HuH-7.5 (cell line): ENCODE measurements around the gene TMEM238.
"Not testable (repeated sequence)": the region's sequence is repeated elsewhere in the genome, so short reads cannot be mapped to it uniquely, and the experiment has no call there.

ENCODE experiments used
- DNase-seq: peaks from one replicate; pipeline ENCODE4 v3.0.0; 2011; ENCODE audit warnings: low spot score

TMEM238 gene, protein sequence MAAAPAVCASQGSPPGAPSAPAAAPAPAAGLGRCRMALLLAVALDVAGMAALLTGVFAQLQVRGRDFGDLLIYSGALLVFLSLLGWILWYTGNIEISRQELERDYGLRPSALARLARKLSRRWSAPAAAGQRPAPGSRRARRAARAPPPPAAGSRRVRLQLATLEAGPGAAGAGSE

DNA sequence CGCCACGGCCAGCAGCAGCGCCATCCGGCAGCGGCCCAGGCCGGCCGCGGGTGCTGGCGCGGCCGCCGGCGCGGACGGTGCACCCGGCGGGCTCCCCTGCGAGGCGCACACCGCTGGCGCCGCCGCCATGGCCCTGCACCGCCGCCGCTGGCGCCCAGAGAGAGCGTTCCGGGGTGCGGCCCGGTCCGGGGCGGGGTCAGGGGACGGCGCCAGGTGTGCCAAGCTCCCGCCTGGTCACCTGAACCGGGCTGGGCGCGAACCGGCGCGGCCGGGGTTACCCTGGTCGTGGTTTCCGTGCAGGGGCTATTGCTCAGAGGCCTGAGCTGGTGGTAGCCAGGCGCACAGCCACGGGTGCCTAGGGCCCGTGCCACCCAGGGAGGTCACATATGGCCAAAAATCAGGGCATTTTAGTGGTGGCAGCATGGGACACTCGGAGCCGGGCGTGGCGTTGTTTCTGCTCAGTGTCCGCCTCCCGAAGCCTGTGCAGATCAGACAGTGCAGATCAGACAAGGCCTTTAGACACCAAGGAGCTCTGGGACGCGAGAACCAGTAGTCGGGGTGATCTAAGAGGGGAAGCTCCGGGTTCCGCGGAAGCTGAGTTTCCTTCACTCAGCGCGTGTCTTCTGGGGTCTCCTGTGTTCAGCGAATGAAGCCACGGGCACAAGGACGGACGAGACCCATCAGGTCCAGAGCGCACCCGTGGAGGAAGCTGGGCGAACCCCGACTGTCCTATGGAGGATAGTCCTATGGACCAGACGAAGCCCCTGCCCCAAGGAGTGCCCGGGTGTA lies at the start of gene TMEM238:
TMEM238 (minus strand) TSS at position 162 of the 789 bp plus-strand sequence; CDS start at position 129, 33 bp downstream.
- no peak for DNase-seq

DNA sequence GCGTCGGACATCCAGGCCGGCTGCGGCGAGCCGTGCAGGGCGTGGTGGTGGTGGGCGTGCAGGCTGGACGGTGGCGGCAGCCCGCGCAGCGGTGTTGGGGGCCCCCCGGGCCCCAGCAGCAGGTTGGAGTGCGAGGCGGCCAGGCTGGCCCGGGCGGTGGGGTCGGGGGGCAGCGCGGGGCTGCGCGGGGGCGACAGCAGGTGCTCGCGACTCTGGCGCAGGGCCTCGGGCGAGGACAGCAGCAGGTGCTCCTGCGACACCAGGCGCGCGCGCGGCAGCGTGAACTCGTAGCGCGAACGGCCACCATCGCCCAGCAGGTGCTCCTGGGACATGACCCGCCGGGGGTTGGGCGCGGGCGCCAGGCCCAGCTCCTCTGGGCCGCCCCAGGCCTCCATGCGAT lies 49.2 kb upstream of the TMEM238 start:
- DNase-seq, result no peak

DNA sequence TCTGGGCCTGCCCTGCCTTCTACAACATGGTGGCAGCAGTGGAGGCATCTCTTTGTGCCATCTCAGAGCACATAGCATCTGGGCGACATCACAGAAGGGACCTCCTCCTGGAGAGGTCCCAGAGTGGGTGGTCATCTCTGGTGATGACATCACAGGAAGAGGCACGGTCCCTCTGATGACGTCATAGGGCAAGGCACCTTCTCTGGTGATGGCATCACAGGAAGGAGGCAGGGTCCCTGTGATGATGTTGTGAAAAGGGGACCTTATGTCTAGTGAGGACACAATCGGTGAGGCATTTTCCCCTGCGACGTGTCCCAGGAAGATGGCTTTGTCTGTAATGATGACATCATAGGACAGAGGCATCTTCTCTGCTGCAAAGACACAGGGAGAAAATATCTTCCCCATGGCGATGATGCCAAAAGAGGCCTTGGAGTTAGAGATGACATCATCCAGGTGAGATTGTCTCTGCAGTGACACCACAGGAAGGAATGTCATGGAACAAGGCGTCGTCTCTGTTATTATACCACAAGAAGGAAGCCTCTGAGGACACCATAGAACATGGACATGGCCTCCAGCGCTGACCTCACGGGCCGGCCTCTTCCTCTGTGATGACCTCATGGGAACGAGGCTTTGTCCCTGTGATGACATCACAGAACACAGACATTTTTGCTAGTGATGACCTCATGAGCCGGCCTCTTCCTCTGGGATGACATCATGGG lies 48.3 kb upstream of the TMEM238 start:
- no peak for DNase-seq

DNA sequence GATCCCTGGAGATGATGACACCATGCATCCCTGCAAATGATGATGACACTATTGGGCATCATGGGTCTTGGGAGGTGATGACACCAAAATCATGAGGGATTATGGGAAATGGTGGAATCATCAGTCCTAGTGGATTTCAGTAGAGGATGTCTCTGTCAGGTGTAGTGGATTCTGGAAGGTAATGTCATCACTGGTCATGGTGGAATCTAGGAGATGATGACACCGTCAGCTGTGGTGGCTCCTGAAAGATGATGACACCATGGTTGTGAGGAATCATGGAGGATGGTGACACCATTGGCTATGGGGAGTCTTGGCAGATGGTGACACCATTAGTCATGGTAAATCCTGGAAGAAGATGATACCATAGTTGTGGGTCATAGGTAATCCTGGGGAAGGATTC lies 47.1 kb upstream of the TMEM238 start:
- DNase-seq, result no peak

DNA sequence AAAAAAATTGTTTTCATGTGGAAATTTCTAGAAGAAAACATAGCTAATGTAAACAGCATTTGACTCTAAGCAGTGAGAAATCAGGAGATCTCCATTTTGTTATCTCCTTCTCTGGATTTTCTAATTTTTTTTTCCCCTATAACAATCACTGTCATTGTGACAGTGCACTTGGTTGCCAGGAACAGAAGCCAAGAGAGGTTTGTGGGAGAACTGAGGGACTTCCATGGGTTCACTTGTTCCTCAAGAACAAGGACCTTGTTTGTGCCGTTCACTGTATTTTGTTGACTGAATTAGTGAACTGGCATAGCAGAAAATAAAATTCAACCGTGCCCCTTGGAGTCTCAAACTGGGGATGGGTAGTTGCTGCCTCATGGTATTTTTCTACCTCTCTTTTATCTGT lies 42.0 kb upstream of the TMEM238 start:
- no peak for DNase-seq

DNA sequence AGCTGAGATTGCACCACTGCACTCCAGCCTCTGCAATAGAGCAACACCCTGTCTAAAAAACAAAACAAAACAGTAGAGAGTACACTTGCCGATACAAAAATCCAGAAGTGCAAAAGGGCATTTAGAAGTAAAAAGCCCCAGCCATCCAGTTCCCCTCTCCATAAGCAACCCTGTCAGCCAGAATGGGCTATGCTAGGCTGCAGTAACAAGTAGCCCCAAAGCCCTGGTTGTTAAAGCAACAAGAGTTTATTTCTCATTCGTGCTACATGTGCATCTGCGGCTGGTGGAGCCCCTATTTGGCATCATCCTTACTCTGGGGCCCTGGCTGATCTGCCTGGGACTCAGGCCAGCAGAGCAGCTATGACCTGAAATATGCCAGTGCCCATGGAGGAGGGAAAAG lies 40.4 kb upstream of the TMEM238 start:
- DNase-seq, result no peak

DNA sequence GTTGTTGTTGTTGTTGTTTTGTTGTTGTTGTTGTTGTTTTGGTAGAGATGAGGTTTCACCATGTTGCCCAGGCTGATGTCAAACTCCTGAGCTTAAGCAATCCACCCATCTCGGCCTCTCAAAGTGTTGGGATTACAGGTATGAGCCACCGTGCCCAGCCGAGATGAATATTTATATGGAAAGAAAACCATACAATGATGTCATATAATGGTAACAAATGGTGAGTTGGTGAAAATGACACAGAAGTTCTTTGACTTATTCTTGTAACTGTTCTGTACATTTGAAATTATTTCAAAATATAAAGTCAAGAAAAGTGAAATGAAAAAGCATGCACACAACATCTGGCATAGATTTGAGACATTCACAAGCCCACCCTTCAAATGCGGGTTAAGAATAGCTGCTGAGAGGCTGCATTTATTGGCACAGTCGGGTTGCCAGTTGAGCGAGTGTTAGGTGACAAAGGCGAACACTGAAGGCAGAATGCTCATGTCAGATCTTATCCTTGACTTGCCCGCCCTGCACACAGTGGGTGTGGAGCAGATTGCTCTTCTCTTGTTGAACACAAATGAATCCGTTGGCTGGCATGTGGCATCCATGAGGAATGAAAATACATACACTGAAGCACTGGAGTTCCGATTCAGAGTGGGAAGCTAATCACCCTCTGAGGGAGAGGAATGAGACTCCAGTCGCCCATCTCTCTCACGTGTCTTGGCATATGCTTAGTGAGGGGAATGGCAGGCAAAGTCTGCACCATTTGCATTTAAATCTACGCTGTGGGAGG lies 39.3 kb upstream of the TMEM238 start:
- no peak for DNase-seq

DNA sequence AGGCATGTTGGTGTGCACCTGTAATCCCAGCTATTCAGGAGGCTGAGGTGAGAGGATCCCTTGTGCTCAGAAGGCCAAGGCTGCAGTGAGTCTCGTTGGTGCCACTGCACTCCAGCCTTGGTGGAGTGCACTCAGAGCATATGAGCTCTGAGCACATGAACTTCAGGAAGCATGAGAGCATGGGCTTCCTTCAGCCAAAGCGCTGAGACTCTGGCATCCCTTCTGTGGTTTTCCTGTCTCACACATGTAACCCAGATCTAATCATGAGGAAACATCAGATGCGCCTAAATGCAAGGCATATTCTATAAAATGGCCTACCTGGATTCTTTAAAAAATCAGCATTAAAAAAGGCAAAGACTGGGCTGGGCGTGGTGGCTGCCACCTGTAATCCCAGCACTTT lies 37.2 kb upstream of the TMEM238 start:
- not testable (repeated sequence) for DNase-seq

DNA sequence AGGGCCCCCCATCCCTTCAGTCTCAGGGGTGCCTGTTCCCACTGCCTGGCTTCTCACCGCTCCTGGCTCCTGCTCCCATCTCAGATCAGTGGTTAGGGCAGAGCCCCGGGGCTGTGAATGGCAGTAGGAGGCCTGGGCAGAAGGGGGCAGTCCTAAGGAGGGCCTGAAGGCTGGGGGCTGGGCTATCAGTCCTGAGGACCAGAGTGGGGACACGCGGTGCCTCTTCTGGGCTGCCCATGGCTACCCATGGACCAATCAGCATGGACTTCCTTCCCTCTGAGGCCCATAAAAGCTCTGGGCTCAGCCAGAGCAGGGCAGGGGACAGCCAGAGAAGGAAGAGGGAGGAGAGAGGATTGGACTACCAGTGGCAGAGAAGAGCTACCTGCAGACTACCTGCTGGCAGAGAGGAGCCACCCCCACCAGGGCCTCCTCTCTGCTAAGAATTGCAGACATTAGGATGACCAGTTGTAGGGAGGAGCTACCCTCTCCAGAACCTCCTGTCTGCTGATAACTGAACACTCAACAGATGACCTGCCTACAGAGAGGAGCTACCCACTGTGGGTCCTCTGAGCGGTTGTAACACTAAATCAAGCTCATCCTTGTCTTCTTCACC lies 35.6 kb upstream of the TMEM238 start:
- no peak for DNase-seq

DNA sequence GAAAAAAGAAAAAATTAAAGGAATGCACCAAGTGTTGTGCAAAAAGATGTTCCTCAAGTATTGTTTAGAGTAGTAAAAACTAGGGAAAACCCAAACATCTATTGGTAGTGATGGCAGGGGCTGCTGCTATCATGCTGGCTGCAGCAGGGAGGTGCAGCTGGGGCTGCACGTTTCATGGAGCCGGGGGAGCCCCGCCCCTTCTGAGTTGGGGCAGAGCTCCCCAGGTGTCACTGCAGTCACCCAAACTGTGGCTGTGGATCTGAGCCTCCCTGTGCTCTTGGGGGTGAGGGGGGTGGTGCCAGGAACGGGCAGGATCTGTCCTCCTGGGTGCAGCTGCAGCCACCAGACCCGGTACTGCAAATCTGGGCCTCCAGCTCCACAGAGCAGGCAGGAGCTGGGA lies 35.0 kb upstream of the TMEM238 start:
- DNase-seq, result no peak

DNA sequence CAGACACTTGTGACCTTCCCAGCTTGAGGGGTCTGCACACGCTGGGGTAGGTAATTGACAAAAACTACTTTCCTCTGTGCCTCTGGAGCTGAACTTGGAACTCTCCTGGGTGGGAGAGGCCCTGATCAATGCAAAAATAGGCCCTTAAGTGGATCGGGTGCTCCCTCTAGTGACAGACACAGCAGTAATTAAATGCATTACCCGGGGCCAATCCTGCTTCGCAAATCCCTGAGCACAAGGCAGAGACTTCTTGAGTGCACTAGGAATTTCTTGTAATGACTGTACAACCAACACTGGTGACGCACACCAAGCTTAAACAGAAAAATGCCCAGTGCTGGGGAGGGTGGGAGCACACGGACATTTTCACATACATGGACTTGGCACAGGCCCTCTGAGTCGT lies 34.1 kb upstream of the TMEM238 start:
- peak; percentile 84 for DNase-seq

DNA sequence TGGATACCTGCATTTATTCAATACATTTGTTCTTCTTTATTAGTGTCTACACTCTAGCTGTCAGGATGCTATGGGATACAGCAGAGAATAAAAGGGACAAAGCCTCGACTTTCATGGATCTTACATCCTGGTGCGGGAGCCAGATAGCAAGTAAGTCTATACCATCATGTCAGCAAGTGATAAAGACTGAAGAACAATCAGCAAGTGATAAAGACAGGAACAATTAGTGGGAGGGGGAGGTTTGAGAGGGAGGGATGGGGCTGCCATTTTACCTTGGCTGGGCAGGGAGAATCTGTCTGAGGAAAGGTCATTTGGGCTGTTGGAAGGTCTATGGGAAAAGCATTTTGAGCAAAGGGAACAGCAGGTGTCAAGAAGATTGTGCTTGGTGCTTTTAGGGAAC lies 26.1 kb upstream of the TMEM238 start:
- no peak for DNase-seq

DNA sequence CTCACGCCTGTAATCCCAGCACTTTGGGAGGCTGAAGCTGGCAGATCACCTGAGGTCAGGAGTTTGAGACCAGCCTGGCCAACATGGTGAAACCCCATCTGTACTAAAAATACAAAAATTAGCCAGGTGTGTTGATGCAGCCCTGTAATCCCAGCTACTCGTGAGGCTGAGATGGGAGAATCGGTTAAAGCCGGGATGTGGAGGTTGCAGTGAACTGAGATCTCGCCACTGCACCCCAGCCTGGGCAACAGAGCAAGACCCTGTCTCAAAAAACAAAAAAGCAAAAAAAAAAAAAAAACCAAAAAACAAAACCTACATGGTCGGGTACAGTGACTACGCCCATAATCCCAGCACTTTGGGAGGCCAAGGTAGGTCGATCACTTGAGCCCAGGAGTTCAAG lies 25.1 kb upstream of the TMEM238 start:
- DNase-seq, result not testable (repeated sequence)

DNA sequence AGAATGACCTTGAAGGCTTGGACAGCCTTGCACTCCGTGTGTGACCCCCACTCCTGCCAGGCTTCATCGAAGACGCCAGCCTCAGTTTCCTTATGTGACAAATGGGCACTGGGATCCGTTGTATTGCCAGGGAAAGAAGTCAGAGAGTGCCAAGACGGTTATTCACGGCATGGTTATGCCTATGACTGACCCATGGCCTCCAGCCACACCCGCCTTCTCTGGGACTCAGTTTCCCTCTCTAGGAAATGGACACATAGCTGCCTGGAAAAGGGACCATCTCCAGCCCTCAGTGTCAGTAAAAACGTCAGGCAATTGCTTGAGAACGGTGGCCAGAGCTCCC lies 24.4 kb upstream of the TMEM238 start:
- DNase-seq, result no peak

DNA sequence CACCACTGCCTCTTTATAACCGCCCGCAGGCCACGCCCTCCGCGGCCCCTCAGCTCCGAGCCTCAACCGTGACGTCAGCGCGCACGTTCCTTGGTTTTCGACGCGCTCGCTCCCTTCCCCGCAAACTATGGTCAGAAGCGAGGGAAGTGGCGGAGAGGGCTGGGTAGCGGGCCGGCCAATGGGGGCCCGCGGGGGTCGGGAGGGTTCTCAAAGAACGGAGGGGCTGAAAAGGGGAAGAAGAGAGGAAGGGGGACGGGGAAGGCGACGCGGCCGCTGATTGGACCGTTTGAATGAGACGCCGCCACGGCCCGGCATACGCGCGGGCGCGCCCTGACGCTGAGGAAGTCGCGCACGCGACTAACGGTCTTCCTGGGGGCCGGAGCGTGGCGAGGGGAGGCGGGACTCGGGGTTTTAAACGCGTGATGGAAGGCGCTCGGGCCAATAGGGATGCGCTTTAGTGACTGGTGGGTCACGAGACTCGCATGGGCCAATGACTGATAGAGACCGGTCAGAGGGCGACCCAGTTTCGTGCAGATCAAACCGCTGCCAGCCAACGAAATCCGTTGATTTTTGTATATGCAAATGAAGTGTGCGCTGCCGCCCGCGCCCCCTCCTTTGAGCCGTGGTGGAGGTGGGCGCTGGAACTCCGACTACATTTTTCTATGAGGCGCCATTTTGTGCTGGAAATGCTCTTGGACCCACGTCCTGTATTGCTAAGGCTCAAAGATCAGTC lies 23.9 kb upstream of the TMEM238 start:
- peak; percentile 100 for DNase-seq

DNA sequence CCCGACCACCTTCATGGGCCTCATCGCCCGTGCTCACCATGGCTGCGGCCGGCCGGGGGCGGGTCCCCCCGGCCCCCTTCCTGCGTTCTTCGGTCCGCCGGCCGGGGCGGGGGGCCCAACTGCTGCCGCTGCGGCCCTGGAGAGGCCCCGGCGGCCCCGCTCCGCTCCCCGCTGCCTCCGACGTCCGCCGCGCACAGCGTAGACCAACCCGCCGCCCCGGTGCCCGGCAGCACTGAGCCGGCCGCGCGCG lies 23.4 kb upstream of the TMEM238 start, which contains the start of gene UBE2S:
UBE2S (minus strand) TSS at position 239 of the 250 bp plus-strand sequence; CDS start at position 40, 199 bp downstream.
- not testable (repeated sequence) for DNase-seq

DNA sequence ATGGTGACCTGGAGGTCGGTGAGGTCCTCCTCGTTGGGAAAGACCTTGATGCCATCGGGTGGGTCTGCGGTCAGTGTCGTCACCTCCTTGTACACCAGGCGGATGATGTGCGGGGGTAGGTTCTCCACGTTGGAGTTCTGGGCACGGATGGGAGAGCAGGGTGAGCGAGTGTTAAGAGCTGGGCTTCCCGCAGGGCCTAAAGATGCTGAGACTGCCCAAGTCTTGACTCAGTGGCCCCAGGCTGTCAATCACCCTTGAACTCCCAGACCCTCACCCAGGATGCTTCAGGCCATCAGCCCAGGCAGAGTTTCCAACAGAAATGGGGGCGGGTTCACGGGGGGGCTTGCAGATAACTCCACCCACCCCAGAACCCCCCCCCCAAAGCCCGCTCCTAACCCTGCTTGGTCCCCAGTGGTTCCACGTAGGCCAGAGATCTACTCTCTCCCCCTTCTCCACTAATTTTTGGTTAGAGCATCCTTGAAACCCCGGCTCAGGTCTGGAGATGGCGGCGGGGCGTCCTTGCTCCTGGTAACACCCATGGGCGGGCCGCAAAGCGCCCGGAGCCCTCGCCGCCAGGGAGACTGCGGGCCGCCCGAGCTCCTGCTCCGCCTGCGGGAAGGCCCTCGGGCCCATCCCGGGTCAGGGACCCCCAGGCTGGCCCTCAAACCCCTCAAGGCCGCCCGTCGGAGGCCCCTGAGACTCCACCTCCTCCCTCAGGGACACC lies 22.9 kb upstream of the TMEM238 start:
- DNase-seq, result no peak

DNA sequence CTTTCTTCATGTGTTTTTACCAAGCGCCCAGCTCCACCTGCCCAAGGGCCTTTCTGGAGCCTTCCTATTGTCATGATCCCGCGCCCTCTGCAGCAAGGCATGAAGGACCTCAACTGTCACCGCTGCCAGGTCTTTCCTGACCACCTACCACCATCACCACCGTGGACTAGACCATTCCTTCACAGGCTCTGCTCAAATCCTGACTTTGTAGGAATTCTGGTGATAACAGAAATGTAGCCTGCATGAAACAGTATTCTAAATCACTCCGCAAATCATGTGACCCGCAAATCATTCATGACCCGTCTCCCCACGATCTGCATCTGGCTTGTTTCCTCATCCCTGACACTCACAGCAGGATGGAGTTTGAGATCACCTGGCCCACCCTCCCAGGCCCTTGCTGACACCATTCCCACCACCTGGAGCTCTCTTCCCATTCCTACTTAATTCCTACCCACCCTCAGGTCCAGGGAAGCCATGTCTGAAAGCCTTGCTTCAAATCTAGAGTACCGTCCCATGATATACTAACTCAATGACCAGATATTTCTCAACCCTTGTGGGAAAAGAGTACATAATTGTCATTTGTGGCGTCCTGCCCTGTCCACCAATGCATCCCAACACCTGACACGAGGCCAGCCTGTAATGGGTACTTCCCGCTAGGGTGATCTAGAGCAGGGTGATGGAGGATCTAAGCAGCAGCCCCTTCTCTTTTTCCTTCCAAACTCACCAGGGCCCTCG lies 22.2 kb upstream of the TMEM238 start:
- no peak for DNase-seq

DNA sequence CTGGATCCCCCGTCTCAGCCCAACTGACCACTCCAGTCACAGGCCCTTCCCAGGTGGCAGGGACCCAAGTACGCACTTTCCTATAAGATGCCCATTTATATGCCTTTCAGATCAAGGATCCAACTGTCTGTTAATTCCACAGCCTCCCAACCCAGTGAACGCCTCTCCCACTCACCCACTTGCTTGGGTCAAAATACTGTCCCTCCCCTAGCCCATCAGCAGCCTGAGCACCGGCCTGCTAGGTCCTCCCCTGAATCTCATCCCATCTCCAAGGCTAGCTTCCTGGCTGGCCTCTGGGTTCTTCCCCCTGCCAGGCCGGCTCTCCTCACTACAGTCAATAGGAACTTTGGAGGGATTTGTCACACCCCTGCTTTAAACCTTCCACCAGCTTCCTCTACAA lies 21.5 kb upstream of the TMEM238 start:
- DNase-seq, result no peak

DNA sequence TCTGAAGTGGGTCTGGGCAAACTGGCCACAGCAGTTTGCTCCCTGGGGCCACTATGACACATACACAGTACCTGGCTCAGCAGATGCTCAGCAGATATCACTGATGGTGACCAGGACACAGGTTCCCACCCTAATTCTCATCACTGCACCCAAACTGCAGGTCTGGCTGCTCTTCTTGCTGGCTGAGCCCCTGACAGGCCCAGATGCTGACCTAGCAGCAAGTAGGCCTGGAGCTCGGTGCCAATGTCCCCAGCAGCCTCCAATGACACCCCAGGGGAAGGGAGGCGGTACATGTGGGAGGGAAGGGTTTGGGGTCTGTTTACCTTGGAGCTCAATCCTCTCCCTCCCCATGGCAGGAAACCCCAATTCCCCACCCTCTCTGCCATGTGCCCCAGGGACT lies 18.4 kb upstream of the TMEM238 start:
- DNase-seq, result no peak
